Measurements from ENCODE around the gene CARD14. TPM values are rescaled to one million over a fixed set of nuclear protein-coding genes. Genes with fewer than 3 reads are reported as not detected.
A peak's percentile ranks its signal among the peaks of the same experiment; 100 is the strongest.
"Not testable (repeated sequence)": the region's sequence is repeated elsewhere in the genome, so short reads cannot be mapped to it uniquely, and the experiment has no call there.

The CARD14 gene
- total RNA-seq, 1 experiment from 2014 or later: not detected

DNA sequence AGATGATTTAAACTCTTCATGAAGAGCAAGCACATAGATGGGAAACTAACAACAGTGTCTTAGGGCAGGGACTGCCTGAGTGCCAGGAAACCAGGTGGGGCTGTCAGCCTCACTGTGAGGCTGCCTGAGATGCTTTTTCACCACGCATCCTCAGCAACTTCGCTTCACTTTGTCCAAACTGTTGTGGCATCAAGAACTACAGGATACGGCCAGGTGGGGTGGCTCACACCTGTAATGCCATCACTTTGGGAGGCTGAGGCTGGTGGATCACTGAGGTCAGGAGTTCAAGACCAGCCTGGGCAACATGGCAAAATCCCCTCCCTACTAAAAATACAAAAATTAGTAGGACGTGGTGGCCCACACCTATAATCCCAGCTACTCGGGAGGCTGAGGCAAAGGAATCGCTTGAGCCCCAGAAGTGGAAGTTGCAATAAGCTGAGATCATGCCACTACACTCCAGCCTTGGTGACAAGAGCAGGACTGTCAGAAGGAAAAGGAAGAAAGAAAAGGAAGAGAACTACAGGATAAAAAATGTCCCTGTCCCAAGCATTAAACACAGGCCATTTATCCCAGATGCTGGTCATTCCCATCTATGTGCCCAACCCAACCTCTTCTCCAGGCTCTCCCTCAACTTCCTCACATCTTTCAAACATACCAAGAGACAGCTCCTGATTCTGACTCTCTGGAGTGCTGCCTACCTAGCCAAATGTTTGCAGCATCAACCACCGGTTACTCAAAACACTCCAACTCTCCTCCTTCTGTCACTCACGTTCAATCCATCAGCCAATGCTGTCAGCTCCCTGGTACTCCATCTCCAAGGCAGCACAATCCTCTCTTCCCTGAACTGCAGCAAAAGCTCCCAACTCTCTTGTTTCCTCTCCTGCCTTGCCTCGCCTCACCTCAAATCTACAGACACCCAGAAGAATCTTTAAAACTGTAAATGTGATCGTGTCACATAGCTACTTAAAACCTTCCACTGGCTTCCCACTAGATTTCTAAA, 24.5 kb upstream of the CARD14 start:
- in situ Hi-C loops (cut with HindIII; ENCODE audit: low pct_unique_long_range_greater_than_20kb, low sequenced_read_pairs): loop anchor here (10.0 kb wide), 1 partner anchor 81 kb away; no protein-coding TSS in a partner anchor
- DNase-seq (ENCODE audit: low read depth): no peak

- no peak for DNase-seq (ENCODE audit: low read depth)
- in situ Hi-C loops (cut with HindIII; ENCODE audit: low pct_unique_long_range_greater_than_20kb, low sequenced_read_pairs): loop anchor here (10.0 kb wide), 1 partner anchor 82 kb away; no protein-coding TSS in a partner anchor
Observed at GRCh38 chr17:80146121-80147034, 23.5 kb upstream of the CARD14 start.

DNA sequence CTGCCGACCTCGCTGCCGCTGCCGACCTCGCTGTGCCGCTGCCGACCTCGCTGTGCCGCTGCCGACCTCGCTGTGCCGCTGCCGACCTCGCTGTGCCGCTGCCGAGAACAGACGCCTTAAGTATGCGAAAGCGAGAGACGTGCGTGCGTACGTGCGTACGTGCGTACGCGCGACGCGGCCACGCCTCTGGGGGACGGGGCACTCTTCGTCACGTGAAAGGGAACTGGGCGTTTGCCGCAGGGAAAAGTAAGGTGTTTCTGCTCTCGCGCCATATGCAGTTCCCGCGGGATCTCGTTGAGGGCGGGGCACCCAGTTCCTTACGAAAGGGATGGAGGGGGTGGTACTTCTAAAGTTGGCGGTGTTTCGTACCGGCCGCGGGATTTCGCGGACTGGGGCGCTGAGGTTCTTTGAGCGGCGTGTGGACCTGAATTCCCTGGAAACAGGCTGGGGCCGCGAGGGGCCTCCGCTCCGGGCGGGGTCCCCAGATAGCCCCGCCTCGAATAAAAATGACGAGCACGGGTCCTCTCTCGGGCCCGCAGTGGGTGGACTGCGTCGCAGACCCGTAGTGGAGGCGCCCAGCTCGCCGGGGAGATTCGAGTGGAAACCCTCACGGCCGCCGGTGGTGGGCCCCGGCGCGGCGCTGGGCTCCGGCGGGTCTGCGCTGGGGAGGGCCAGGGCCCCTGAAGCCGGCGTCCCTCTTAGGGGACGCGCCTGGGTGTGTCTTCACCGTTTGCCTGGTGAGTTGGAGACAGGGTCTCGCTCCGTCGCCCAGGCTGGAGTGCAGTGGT, 22.6 kb upstream of the CARD14 start, which contains the start of gene EIF4A3:
Gene EIF4A3, minus strand, starts transcription at position 94 of the 788 bp plus-strand sequence. CDS start 167 bp downstream, outside the sequence.
- DNase-seq (ENCODE audit: low read depth): peak; percentile 98
- in situ Hi-C loops (cut with HindIII; ENCODE audit: low pct_unique_long_range_greater_than_20kb, low sequenced_read_pairs): loop anchor here (10.0 kb wide), 1 partner anchor 82 kb away; no protein-coding TSS in a partner anchor

DNA sequence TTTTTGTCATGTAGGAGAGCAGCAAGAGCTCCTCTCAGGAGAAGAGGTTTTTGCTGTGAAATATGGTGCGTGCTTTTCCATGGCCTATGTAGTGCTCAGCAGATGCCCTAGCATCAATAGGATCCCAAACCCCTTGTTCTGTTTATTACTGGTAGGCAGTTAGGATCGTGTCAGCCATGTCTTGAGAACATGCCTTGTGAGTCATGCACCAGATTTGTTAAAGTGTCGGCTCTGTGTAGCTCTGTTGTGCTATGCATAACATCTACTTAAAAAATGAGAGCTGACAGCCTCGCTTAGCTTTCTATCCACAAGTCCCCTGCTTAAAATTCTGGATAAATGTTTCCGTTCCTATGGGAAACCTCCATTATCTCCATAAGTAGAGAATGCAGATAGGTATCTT, 18.5 kb upstream of the CARD14 start:
- in situ Hi-C loops (cut with HindIII; ENCODE audit: low pct_unique_long_range_greater_than_20kb, low sequenced_read_pairs): no loop called here
- no peak for DNase-seq (ENCODE audit: low read depth)

DNA sequence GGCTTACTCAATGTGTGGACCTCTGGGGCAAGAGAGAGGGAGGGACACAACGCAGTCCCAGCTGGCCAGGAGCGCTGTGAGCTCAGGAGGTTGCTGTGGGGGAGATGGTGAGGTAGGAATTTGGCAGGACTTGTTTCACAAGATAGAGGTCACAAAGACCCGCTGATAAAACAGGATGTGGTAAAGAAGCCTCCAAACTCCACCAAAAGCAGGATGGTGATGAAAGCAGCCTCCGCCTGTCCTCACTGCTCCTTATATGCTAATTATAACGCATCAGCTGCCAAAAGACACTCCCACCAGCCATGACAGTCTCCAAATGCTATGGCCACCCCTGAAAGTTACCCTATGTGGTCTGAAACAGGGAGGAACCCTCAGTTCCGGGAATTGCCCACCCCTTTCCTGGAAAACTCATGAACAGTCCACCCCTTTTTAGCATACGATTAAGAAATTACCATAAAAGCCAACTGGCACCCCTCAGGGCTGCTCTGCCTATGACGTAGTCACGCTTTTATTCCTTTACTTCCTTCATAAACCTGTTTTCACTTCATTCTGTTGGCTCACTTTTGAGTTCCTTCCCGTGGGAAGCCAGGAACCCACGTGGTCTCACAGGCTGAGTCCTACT, 17.6 kb upstream of the CARD14 start:
- in situ Hi-C loops (cut with HindIII; ENCODE audit: low pct_unique_long_range_greater_than_20kb, low sequenced_read_pairs): no loop called here
- no peak for DNase-seq (ENCODE audit: low read depth)

- in situ Hi-C loops (cut with HindIII; ENCODE audit: low pct_unique_long_range_greater_than_20kb, low sequenced_read_pairs): no loop called here
Observed at GRCh38 chr17:80153004-80153403, 16.8 kb upstream of the CARD14 start.

GRCh38 chr17:80154166-80154565, 15.7 kb upstream of the CARD14 start:
- in situ Hi-C loops (cut with HindIII; ENCODE audit: low pct_unique_long_range_greater_than_20kb, low sequenced_read_pairs): no loop called here
- DNase-seq (ENCODE audit: low read depth): no peak

More at GRCh38 chr17:80153004-80153403, 16.8 kb upstream of the CARD14 start:
- DNase-seq (ENCODE audit: low read depth): no peak

DNA sequence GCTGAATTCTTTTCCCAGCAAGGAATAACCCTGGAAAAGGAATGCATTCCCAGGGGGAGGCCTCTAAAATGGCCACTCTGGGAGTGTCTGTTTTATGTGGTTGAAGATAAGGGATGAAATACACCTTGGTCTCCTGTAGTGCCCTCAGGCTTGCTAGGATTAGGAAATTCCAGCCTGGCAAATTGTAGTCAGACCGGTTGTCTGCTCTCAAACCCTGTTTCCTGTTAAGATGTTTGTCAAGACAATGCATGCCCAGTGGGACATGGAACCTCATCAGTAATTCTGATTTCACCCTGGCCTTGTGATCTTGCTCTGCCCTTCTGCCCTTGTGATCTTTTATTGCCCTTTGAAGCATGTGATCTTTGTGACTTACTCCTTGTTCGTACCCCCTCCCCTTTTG, 14.2 kb upstream of the CARD14 start:
- in situ Hi-C loops (cut with HindIII; ENCODE audit: low pct_unique_long_range_greater_than_20kb, low sequenced_read_pairs); DNase-seq (ENCODE audit: low read depth): not testable (repeated sequence)

DNA sequence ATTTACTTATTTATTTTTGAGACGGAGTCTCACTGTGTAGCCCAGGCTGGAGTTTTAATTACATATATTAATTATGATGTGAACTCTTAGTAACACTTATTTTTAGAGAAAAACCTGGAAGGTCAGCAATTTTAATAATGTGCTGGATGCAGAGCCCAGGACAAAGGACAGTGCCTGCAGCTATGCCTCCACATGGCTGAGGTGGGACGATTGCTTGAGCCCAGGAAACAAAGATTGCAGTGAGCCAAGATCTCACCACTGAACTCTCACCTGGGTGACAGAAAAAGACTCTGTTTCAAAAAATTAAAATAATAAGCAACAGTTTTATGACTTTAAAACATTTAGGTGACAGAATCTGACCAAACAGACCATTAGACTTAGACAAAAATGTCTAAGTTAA, 11.0 kb upstream of the CARD14 start:
- DNase-seq (ENCODE audit: low read depth): no peak
- in situ Hi-C loops (cut with HindIII; ENCODE audit: low pct_unique_long_range_greater_than_20kb, low sequenced_read_pairs): no loop called here

DNA sequence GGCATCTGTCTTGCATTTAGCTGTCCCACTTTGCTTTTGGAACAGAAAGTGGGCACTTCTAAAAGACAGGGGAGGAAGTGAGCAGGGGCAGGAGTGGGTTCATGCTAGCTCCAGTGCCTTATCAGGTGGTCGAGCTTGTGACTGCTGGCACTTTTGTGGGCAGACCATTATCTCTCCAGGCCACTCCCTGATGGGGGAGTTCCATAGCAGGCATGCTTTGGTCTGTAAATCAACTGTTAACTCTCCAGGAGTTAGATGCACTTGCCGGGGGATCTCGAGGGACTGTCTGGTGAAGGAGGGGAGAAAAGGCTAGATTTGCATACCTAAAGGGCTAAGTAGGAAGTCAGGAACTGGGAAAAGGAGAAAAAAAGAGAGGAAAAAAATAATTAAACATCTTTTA, 9.3 kb upstream of the CARD14 start:
- DNase-seq (ENCODE audit: low read depth): no peak

GRCh38 chr17:80163336-80163735, 6.5 kb upstream of the CARD14 start:
- in situ Hi-C loops (cut with HindIII; ENCODE audit: low pct_unique_long_range_greater_than_20kb, low sequenced_read_pairs): no loop called here
- DNase-seq (ENCODE audit: low read depth): no peak

More for the DNA sequence above, 9.3 kb upstream of the CARD14 start:
- in situ Hi-C loops (cut with HindIII; ENCODE audit: low pct_unique_long_range_greater_than_20kb, low sequenced_read_pairs): no loop called here

GRCh38 chr17:80164185-80164584, 5.6 kb upstream of the CARD14 start:
- in situ Hi-C loops (cut with HindIII; ENCODE audit: low pct_unique_long_range_greater_than_20kb, low sequenced_read_pairs): no loop called here
- DNase-seq (ENCODE audit: low read depth): no peak

- in situ Hi-C loops (cut with HindIII; ENCODE audit: low pct_unique_long_range_greater_than_20kb, low sequenced_read_pairs): no loop called here
- DNase-seq (ENCODE audit: low read depth): no peak
Observed at GRCh38 chr17:80166446-80166845, 3.4 kb upstream of the CARD14 start.

- no peak for DNase-seq (ENCODE audit: low read depth)
- in situ Hi-C loops (cut with HindIII; ENCODE audit: low pct_unique_long_range_greater_than_20kb, low sequenced_read_pairs): no loop called here
Observed at GRCh38 chr17:80168371-80168770, 1.5 kb upstream of the CARD14 start.

DNA sequence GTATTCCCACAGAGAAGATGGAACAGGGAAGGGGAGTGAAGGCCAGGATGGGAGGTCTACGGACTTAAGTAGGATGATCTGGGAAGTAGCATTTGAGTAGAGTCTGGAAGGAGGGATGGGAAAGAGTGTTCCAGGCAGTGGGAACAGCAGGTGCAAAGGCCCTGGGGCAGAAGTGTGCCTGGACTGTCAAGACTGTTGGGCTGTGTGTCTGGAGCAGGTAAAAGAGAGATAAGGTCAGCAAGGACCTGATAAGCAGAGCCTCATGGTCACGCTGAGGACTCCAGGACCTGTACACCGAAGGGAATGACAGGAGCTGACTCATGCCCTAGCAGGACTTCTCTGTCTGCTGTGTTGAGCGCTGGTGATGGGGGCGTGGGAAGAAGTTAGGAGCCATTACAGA, 723 bp upstream of the CARD14 start:
- in situ Hi-C loops (cut with HindIII; ENCODE audit: low pct_unique_long_range_greater_than_20kb, low sequenced_read_pairs): no loop called here

DNA sequence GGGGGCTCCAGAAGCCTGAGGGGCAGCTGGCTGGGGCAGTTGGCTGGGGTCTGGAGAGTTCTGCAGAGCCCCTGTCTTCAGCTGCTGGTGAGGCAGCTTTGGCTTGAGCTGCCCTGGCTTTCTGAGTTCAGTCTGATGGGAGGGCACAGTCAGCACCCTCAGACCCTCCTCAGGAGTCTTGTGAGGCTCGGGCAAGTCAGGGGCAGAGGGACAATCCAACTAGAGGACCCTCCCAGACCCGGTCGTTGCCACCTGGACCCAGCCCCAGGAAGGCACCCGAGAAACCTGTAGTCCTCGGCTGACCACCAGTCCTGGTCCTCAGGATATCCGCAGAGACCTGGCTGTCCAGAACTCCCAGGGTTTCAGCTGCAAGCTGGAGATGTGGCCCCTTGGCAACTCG, 1.9 kb downstream of the CARD14 start:
- in situ Hi-C loops (cut with HindIII; ENCODE audit: low pct_unique_long_range_greater_than_20kb, low sequenced_read_pairs): no loop called here

More for the DNA sequence above, 723 bp upstream of the CARD14 start:
- no peak for DNase-seq (ENCODE audit: low read depth)

DNA sequence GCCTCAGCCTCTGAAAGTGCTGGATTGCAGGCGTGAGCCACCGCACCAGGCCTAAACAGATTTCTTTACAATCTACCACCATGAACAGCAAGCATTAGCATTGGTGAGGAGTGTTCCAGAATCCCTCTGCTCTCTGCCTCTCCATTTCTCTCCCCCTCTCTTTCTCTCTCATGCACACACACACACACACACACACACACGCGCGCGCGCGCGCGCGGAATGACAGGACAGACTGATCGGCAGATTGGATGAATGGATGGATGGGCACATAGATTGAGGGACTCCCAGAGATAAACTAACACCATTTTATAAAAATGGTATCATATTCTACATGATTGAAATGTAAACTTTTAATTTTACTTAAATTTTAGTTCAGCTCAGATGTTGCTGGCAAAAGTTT, 3.3 kb downstream of the CARD14 start:
- DNase-seq (ENCODE audit: low read depth): no peak
- in situ Hi-C loops (cut with HindIII; ENCODE audit: low pct_unique_long_range_greater_than_20kb, low sequenced_read_pairs): no loop called here

More for the DNA sequence above, 1.9 kb downstream of the CARD14 start:
- no peak for DNase-seq (ENCODE audit: low read depth)

All from Caki2 (cell line).